Glomerular endothelial cell (primary cell): Measurements from ENCODE around the gene ERMN. TPM values are rescaled to one million over a fixed set of nuclear protein-coding genes. Genes with fewer than 3 reads are reported as not detected.
"Not testable (repeated sequence)": the region's sequence is repeated elsewhere in the genome, so short reads cannot be mapped to it uniquely, and the experiment has no call there.

Source experiments
- DNase-seq: peaks from one replicate; pipeline ENCODE4 v3.0.0-alpha.2; 2011; ENCODE audit warnings: low read depth, low spot score; ENCODE audit errors: extremely low read depth
- total RNA-seq: library from RNA; depleted of rRNA; stranded (reverse); fragments of >200 nt; gene quantifications from 2 replicates; pipeline ENCODE4 v1.2.3, GENCODE V29; 2015

ERMN gene
- total RNA-seq, result 0.19 TPM in 1 of 2 replicates, not detected in the other

DNA sequence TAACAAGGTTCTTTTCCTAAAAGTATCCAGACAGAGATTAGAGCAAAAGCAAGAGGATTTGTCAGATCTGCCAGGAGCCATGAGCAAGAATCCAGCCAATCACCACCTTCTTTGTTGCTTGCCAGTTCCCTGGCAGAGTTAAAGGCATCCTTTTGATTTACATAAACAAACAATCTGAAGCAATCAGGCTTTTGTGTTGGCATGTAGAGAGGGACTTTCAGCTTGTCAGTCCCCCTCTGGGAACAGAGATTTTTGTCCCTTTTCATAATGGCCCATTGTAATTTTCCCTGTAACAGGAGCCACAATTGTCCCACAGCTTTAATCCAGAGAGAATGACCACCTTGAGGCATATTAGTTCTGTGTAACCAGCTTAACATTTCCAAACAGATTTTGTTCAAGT lies at the start of gene ERMN:
Gene ERMN (minus strand): TSS at position 39 of the 400 bp plus-strand sequence. CDS start 182 bp downstream, outside the sequence.
- no peak for DNase-seq

DNA sequence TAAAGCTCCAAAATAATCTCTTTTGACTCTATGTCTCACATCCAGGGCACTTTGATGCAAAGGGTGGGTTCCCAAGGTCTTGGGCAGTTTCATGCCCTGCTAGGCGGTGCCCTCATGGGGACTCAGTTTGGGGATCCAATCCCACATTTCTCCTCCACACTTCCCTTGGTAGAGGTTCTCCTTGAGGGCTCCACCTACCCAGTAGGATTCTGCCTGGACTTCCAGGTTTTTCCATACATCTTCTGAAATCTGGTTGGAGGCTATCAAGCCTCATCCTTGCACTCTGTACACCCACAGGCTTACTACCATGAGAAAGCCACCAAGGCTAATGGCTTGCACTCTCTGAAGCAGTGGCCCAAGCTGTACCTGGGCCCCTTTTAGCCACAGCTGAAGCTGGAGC lies 49.8 kb upstream of the ERMN start:
- DNase-seq, result no peak

GRCh38 chr2:157368508-157368907 lies 42.9 kb upstream of the ERMN start:
- DNase-seq, result not testable (repeated sequence)

DNA sequence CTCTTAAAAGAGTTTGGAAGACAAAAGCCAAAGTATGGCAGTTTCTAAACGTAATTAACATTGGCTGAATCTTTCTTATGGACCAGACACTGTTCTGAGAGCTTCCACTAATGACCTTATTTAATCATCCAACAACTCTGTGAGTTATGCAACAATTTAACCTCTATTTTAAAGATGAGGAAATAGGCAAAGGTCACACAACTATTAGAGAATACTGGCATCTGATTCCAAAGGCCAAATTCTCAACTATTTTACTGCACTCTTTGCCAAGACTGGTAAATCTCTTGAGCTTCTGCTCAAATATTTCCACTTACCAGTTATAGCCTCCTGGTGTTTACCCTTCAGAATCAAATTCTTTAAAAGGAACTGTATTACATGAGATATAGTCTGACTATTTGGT lies 42.1 kb upstream of the ERMN start:
- DNase-seq, result no peak

GRCh38 chr2:157364257-157364974 lies 38.8 kb upstream of the ERMN start:
- no peak for DNase-seq

DNA sequence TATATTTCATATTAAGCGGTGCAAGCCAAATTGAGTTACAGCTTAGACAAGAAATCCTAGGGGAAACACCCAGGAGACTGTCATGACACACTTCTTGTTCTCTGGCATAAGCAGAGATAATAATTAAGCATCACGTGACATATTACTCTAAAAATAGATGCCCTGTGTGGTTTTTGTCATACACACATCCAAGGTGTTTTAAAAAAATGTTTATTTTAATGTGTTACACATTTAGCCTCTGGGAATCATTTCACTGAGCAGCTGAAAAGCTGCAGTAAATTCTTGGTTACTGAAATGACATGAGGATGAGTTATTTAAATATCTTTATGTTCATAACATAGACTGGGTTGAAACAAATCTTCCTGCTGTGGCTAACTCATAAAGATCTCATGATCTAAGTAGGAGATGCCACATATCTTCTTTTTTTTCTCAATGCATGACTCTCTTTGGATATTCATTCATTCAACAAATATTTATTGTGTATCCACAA lies 38.0 kb upstream of the ERMN start:
- DNase-seq, result no peak

- no peak for DNase-seq
These were observed 37.0 kb upstream of the ERMN start for GRCh38 chr2:157362627-157363026.

DNA sequence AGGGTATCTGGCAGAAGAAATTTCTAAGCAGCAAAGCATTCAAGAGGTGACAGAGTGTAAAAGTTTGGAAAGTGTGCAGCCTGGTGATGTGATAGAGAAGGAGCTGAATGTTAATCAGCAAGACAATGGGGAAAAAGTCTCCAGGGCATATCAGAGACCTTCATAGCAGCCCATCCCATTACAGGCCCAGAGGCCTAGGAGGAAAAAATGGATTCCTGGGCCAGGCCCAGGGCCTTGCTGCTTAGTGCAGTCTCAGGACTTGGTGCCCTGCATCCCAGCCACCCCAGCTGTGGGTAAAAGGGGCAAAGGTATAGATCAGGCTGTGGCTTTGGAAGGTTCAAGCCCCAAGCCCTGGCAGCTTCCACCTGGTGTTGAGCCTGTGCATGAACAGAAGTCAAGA lies 35.9 kb upstream of the ERMN start:
- DNase-seq, result no peak

- DNase-seq, result no peak
These were observed 34.0 kb upstream of the ERMN start for GRCh38 chr2:157359628-157360027.

DNA sequence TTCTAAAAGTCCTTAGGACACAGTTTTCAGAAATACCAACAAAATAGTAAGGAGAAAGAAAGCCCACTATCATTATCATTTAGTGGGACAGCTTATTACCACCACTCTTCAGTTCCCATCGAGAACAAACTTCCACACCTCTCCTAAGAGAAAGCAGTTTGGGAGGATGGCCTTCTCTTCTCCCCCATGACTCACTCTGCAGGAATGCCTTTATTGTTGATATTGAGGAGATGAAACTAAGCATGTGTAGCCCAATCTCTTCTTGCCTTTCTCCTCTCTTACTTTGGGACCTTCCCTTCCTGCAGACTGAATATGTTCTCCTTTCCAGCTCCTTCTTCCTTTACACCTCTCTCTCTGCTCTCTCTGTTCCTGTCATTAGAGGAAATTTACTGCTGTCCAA lies 30.0 kb upstream of the ERMN start:
- no peak for DNase-seq

DNA sequence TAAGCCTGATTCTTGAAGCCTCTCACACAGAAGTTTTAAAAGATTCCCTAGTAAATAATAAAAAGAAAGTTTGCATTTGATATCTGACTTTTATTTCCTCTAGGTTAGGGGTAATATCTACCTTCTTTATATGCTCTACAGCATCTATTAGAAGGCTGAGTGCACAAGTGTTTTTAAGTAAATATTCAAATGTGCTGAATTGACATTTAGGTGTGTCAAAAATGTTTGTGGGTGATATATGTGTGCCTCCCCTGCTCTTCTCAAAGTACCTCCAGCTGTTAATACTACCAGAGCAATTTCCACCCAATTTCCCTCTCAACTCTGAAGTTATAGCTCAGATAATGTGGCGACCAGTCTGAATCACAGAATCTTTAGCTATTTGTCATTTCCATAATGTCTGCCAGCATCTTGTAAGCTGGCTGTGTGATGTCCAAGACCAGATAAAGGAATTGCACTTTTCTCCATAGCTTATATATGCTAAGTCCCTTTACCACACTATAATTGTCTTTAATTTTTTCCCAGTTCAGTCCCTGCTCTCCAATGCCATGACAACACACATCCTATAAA lies 24.4 kb upstream of the ERMN start:
- DNase-seq, result no peak

- no peak for DNase-seq
These were observed 22.8 kb upstream of the ERMN start for GRCh38 chr2:157348291-157348921.

DNA sequence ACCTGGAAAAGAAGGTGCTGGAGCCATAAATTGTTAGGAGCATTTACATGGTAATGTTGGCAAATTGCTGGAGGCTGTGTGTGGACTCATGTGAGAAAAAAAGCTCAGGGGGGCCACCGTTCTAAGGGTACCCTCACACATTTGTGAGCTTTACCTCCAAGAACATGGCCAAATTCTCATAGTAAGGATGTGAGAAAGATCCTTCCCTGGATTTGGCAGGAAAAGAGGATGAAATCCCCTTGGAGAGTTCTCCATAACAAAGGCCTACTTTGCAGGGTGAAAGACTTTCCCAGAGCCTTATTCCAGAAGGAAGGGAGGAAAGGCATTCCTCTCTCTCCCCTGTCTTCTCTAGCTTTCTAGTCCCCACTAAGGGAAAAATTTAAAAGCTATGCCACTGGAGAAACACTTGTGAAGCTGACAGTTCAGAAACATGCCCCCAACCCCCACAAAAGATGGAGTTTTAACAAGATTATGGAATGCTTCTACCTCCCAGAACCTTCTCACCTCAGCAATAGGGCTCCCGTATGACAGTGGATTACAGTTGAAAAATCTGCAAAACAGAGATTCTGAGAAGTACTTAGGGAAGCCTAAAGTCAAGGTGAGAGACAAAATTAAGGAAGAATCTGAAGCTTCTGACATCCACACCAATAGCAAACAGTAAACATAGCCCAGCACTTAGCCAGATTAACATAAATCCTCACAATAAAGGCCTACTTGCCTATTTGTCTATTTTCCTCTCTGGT lies 20.2 kb upstream of the ERMN start:
- no peak for DNase-seq

GRCh38 chr2:157341381-157341780 lies 15.8 kb upstream of the ERMN start:
- DNase-seq, result not testable (repeated sequence)

DNA sequence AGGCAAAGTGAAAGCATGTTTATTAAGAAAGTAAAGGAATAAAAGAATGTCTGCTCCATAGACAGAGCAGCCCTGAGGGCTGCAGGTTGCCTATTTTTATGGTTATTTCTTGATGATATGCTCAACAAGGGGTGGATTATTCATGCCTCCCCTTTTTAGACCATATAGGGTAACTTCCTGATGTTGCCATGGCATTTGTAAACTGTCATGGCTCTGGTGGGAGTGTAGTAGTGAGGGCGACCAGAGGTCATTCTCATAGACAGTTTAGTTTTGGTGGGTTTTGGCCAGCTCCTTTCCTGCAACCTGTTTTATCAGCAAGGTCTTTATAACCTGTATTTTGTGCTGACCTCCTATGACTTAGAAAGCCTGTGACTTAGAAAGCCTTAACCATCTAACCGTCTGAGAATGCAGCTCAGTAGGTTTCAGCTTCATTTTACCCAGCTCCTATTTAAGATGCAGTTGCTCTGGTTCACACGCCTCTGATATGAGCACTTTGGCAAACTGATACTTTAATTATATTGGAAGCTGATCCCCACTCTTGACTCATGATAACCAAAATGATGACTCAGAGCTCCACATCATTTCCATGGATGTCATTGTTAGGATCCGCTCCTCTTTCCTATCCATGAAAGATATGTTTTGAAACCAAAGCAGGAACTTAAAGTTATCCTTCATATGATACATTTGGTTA lies 14.5 kb upstream of the ERMN start:
- no peak for DNase-seq

GRCh38 chr2:157337978-157338377 lies 12.4 kb upstream of the ERMN start:
- DNase-seq, result no peak

- DNase-seq, result peak; percentile 9
These were observed 10.8 kb upstream of the ERMN start for GRCh38 chr2:157336137-157337010.

DNA sequence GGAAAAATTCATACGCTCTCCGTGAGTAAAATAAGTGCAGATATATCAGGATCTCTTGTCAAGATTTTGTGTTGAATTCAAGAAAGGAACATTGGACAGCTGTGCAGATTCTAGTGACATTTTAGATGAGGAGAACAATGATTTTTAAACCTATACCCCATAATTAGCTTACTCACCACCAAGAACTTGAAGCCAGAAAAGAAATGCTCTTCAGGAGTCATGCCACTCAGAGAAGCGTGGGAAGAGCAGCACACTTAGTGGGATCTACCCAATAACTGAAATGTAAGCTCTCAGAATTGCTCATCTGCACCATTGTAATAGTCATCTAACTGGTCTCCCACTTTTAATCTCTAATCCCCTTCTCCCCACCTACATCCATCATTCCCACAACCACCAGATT lies 9.2 kb upstream of the ERMN start:
- no peak for DNase-seq

GRCh38 chr2:157334335-157334734 lies 8.7 kb upstream of the ERMN start:
- DNase-seq, result no peak
